Activated CD4-positive, alpha-beta T cell treated with anti-CD3 and anti-CD28 coated beads for 48 hours (primary cell): Measurements from ENCODE around the gene PTPRN2.

Experiments
- DNase-seq: peaks from one replicate; pipeline ENCODE4 v3.0.0-alpha.2; 2020

The PTPRN2 gene

GRCh38 chr7:158098125-158099030, 489.2 kb downstream of the PTPRN2 start:
- DNase-seq, result no peak

GRCh38 chr7:158097453-158098124, 490.0 kb downstream of the PTPRN2 start:
- DNase-seq, result no peak

GRCh38 chr7:158097106-158097452, 490.5 kb downstream of the PTPRN2 start:
- no peak for DNase-seq

GRCh38 chr7:158096582-158096981, 491.0 kb downstream of the PTPRN2 start:
- no peak for DNase-seq

GRCh38 chr7:158094671-158095226, 492.9 kb downstream of the PTPRN2 start:
- DNase-seq, result no peak

GRCh38 chr7:158094046-158094445, 493.6 kb downstream of the PTPRN2 start:
- DNase-seq, result no peak

GRCh38 chr7:158093156-158093796, 494.3 kb downstream of the PTPRN2 start:
- DNase-seq, result no peak

GRCh38 chr7:158087196-158087595, 500.4 kb downstream of the PTPRN2 start:
- no peak for DNase-seq

GRCh38 chr7:158085741-158086695, 501.6 kb downstream of the PTPRN2 start:
- no peak for DNase-seq

GRCh38 chr7:158084555-158084954, 503.1 kb downstream of the PTPRN2 start:
- DNase-seq, result no peak

- no peak for DNase-seq
Observed at GRCh38 chr7:158083526-158084310, 503.9 kb downstream of the PTPRN2 start.

- no peak for DNase-seq
Observed at GRCh38 chr7:158082761-158083160, 504.9 kb downstream of the PTPRN2 start.

- DNase-seq, result no peak
Observed at GRCh38 chr7:158080899-158081445, 506.7 kb downstream of the PTPRN2 start.

GRCh38 chr7:158077934-158078910, 509.4 kb downstream of the PTPRN2 start:
- DNase-seq, result no peak

GRCh38 chr7:158077151-158077840, 510.3 kb downstream of the PTPRN2 start:
- DNase-seq, result no peak

- DNase-seq, result no peak
Observed at GRCh38 chr7:158076656-158077055, 511.0 kb downstream of the PTPRN2 start.

GRCh38 chr7:158076215-158076614, 511.4 kb downstream of the PTPRN2 start:
- DNase-seq, result no peak

GRCh38 chr7:158075633-158076001, 512.0 kb downstream of the PTPRN2 start:
- DNase-seq, result no peak
